Activated B cell treated with CpG ODN at 0.5 μM for 24 hours (primary cell): Measurements from ENCODE around the gene MEA1. TPM values are rescaled to one million over a fixed set of nuclear protein-coding genes. Genes with fewer than 3 reads are reported as not detected.

ENCODE experiments used
- ATAC-seq: fragments of 200-7000 bp; cut with Tn5 transposase; one replicate; pipeline ENCODE4 v1.10.0; 2021; ENCODE audit warnings: low read depth, mild to moderate bottlenecking, moderate library complexity
- CTCF ChIA-PET: fragments of 350-600 bp; sonication (Branson Sonifier 250); formaldehyde crosslinking; loops from one replicate; lab custom pipeline; 2021; ENCODE audit warnings: antibody characterized with exemption; lab: Charles Lee
- POLR2A ChIA-PET: fragments of 350-600 bp; sonication (Branson Sonifier 250); formaldehyde crosslinking; loops from one replicate; lab custom pipeline; 2021; ENCODE audit warnings: antibody characterized with exemption; lab: Charles Lee
- DNase-seq: peaks from one replicate; pipeline ENCODE4 v3.0.0; 2022
- H3K27ac Mint-ChIP-seq: one replicate; pipeline ENCODE4 v1.8.0; 2020; ENCODE audit warnings: mixed read lengths
- H3K27me3 Mint-ChIP-seq: one replicate; pipeline ENCODE4 v1.8.0; 2021; ENCODE audit warnings: mixed read lengths
- H3K36me3 Mint-ChIP-seq: one replicate; pipeline ENCODE4 v1.8.0; 2021; ENCODE audit warnings: low read depth, mixed read lengths
- H3K4me1 Mint-ChIP-seq: one replicate; pipeline ENCODE4 v1.8.0; 2021; ENCODE audit warnings: mixed read lengths
- H3K4me3 Mint-ChIP-seq: one replicate; pipeline ENCODE4 v1.8.0; 2020; ENCODE audit warnings: mild to moderate bottlenecking, mixed read lengths
- H3K9me3 Mint-ChIP-seq: one replicate; pipeline ENCODE4 v1.8.0; 2020; ENCODE audit warnings: mixed read lengths
- intact Hi-C: fragments of 100-400 bp; cut with micrococcal nuclease; formaldehyde crosslinking; loops from one replicate; pipeline ENCODE4 v1.15.1; 2024
- total RNA-seq: library from RNA; stranded (reverse); gene quantifications from 2 replicates; pipeline ENCODE4 v1.2.3, GENCODE V29; 2022
- TF ChIP-seq, protein P1 (sequence below): fragments of 200-600 bp; IDR thresholded peaks from one replicate; pipeline ENCODE4 v1.8.0; 2022; ENCODE audit warnings: antibody characterized with exemption, mild to moderate bottlenecking

Gene MEA1
- total RNA-seq, 1 donor from 2014 or later = 44.4 TPM

GRCh38 chr6:43020052-43020705 lies 6.4 kb upstream of the MEA1 start:
- ATAC-seq = no peak
- H3K27ac Mint-ChIP-seq = peak overlapping the region; percentile 50
- no peaks in the 10 kb centered on the region for H3K27me3 Mint-ChIP-seq
- TF ChIP-seq, protein P1, sequence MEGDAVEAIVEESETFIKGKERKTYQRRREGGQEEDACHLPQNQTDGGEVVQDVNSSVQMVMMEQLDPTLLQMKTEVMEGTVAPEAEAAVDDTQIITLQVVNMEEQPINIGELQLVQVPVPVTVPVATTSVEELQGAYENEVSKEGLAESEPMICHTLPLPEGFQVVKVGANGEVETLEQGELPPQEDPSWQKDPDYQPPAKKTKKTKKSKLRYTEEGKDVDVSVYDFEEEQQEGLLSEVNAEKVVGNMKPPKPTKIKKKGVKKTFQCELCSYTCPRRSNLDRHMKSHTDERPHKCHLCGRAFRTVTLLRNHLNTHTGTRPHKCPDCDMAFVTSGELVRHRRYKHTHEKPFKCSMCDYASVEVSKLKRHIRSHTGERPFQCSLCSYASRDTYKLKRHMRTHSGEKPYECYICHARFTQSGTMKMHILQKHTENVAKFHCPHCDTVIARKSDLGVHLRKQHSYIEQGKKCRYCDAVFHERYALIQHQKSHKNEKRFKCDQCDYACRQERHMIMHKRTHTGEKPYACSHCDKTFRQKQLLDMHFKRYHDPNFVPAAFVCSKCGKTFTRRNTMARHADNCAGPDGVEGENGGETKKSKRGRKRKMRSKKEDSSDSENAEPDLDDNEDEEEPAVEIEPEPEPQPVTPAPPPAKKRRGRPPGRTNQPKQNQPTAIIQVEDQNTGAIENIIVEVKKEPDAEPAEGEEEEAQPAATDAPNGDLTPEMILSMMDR = no peak
- intact Hi-C loops = no loop called here
- POLR2A ChIA-PET = interaction anchor here (1.9 to 3.4 kb wide), 3 partner anchors 34 to 91 kb away, joined by 7 to 37 read pairs (median 22); partner anchors contain the start of genes CNPY3, CUL7 and PPP2R5D
- DNase-seq = no peak
- H3K36me3 Mint-ChIP-seq = peaks cover 50% of the 10 kb centered on the region
- H3K4me1 Mint-ChIP-seq = peaks cover 28% of the 10 kb centered on the region
- CTCF ChIA-PET = interaction anchor here (1.2 kb wide), 1 partner anchor 9 kb away, joined by 3 read pairs; no protein-coding TSS in a partner anchor
- peak overlapping the region; percentile 28 for H3K4me3 Mint-ChIP-seq
- H3K9me3 Mint-ChIP-seq = no peaks in the 10 kb centered on the region

DNA sequence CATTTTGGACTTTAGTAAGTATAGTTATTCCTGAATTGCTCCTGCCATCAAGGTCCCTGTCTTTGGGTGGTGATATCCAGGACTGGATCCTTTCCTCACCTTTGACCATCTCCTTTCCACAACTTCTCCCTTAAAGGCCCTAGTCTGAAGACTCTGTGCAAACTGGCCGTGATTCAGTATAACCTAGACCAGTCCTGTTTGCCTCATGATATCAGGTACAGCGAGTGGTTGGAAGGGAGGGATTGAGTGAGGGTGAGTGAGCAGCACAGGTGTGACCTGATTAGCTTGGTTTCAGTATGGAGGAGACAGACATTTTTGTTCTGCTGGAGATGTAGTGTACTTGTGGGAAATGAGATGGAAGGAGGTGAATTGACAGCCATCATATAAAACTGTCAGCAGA lies 5.4 kb upstream of the MEA1 start:
- Mint-ChIP-seq H3K4me3 (no peak overlapping the region), H3K9me3 (no peaks in the 10 kb centered on the region), H3K27me3 (no peaks in the 10 kb centered on the region), H3K36me3 (peaks cover 40% of the 10 kb centered on the region), H3K27ac (no peak overlapping the region), H3K4me1 (peaks cover 34% of the 10 kb centered on the region)
- intact Hi-C loops = loop anchor here (10.0 kb wide), 1 partner anchor 454 kb away; the partner anchor contains the start of gene UBR2
- POLR2A ChIA-PET = interaction anchor here (0.6 kb wide), 1 partner anchor 35 kb away, joined by 4 read pairs; no protein-coding TSS in a partner anchor
- CTCF ChIA-PET = no interaction called here
- DNase-seq = no peak
- ATAC-seq = no peak
- TF ChIP-seq, protein P1 = no peak

- ATAC-seq = no peak
- TF ChIP-seq, protein P1 = no peak
- POLR2A ChIA-PET = interaction anchor here (0.5 to 1.0 kb wide), 2 partner anchors 33 to 58 kb away, joined by 3 read pairs; partner anchors contain the start of gene PPP2R5D
- intact Hi-C loops = loop anchor here (10.0 kb wide), 1 partner anchor 452 kb away; the partner anchor contains the start of gene UBR2
- peaks cover 52% of the 10 kb centered on the region for H3K4me1 Mint-ChIP-seq
- CTCF ChIA-PET = no interaction called here
- H3K27ac Mint-ChIP-seq = no peak overlapping the region
- no peaks in the 10 kb centered on the region for H3K9me3 Mint-ChIP-seq
- H3K27me3 Mint-ChIP-seq = no peaks in the 10 kb centered on the region
- no peak for DNase-seq
- peaks cover 56% of the 10 kb centered on the region for H3K36me3 Mint-ChIP-seq
- no peak overlapping the region for H3K4me3 Mint-ChIP-seq
These were observed 3.2 kb upstream of the MEA1 start for GRCh38 chr6:43016943-43017334.

GRCh38 chr6:43016176-43016942 lies 2.6 kb upstream of the MEA1 start:
- ATAC-seq = no peak
- no peak overlapping the region for H3K27ac Mint-ChIP-seq
- no peaks in the 10 kb centered on the region for H3K27me3 Mint-ChIP-seq
- peaks cover 59% of the 10 kb centered on the region for H3K36me3 Mint-ChIP-seq
- ChIA-PET POLR2A (interaction anchor here (0.5 to 4.8 kb wide), 3 partner anchors 32 to 87 kb away, joined by 3 to 58 read pairs (median 3); partner anchors contain the start of genes CNPY3 and PPP2R5D), CTCF (no interaction called here)
- intact Hi-C loops = loop anchor here (10.0 kb wide), 1 partner anchor 452 kb away; the partner anchor contains the start of gene UBR2
- H3K4me3 Mint-ChIP-seq = peak overlapping the region; percentile 13
- H3K9me3 Mint-ChIP-seq = no peaks in the 10 kb centered on the region
- no peak for DNase-seq
- TF ChIP-seq, protein P1 = no peak
- peaks cover 52% of the 10 kb centered on the region for H3K4me1 Mint-ChIP-seq
